Measurements from ENCODE around the gene COPE. TPM values are rescaled to one million over a fixed set of nuclear protein-coding genes. Genes with fewer than 3 reads are reported as not detected.

COPE gene
- total and polyA plus RNA-seq, 2 of the 8 experiments (the other 6 are each of a cell fraction or from before 2014, with no cell fraction given): 178 to 356 TPM

GRCh38 chr19:18869781-18870530, 49.2 kb downstream of the COPE start:
- Histone ChIP-seq H2BK12ac (ENCODE audit: low read depth, low read length) (no peak overlapping the region), H3K36me3 (ENCODE audit: control insufficient read depth in 2 of 4, insufficient read depth in 4 of 4, low read length in 3 of 4) (peaks cover 6 to 16% (median 12%) of the 10 kb centered on the region in 4 experiments; a peak in 6 of 8 replicates), H2BK120ac (replicated peaks; ENCODE audit: low read depth, low read length) (no peak overlapping the region), H3K18ac (ENCODE audit: extremely low read depth, low read length) (no peak overlapping the region), H3K4me2 (ENCODE audit: insufficient read depth in 1 of 2, low read depth in 2 of 2, low read length in 2 of 2) (peak overlapping the region; percentile 57 to 59), H3K4me3 (ENCODE audit: extremely low read depth in 1 of 4, insufficient read depth in 2 of 4, low read depth in 3 of 4, low read length in 4 of 4) (peak overlapping the region in 2 of 4 experiments; percentile 11 to 49; a peak in 3 of 8 replicates), H3K14ac (ENCODE audit: insufficient read length) (no peak overlapping the region), H3K9me3 (ENCODE audit: insufficient read depth in 2 of 2, low read depth in 1 of 2, low read length in 1 of 2) (no peaks in the 10 kb centered on the region), H2BK5ac (ENCODE audit: low read depth, low read length) (no peak overlapping the region), H3K79me2 (ENCODE audit: control insufficient read depth in 1 of 2, insufficient read depth in 2 of 2, low read length in 2 of 2) (no peaks in the 10 kb centered on the region), H3K27ac (ENCODE audit: low read depth, low read length) (no peak overlapping the region), H2BK20ac (ENCODE audit: low read length) (no peak overlapping the region), H3K79me1 (ENCODE audit: low read depth, low read length) (no peaks in the 10 kb centered on the region; the same call in 1 of the 2 replicates), H3K4ac (replicated peaks; ENCODE audit: insufficient read length, low read depth, low read length) (no peak overlapping the region), H2AK5ac (ENCODE audit: low read depth, low read length) (no peak overlapping the region), H4K20me1 (replicated peaks in 1 of 2; ENCODE audit: control insufficient read depth in 1 of 2, insufficient read depth in 2 of 2, low read length in 2 of 2) (peaks cover 5 to 10% of the 10 kb centered on the region in 2 experiments), H3K23ac (ENCODE audit: insufficient read length) (no peak overlapping the region), H4K5ac (ENCODE audit: insufficient read length, low read depth, low read length) (no peak overlapping the region), H3K4me1 (replicated peaks in 1 of 4; ENCODE audit: control insufficient read depth in 3 of 4, insufficient read depth in 4 of 4, low read length in 3 of 4) (peaks cover 0 to 13% (median 4%) of the 10 kb centered on the region in 4 experiments; a peak in 4 of 7 replicates), H2AFZ (ENCODE audit: low read length) (no peak overlapping the region), H3K27me3 (replicated peaks in 1 of 4; ENCODE audit: control insufficient read depth in 3 of 4, extremely low read depth in 1 of 4, insufficient read depth in 3 of 4, low read length in 3 of 4) (peaks cover 0 to 2% (median 0%) of the 10 kb centered on the region in 4 experiments; a peak in 1 of 7 replicates), H3K9ac (replicated peaks in 1 of 4; ENCODE audit: extremely low read depth in 1 of 4, low read depth in 3 of 4, low read length in 3 of 4) (no peak overlapping the region), H3K23me2 (ENCODE audit: low read depth, low read length) (peaks cover 4% of the 10 kb centered on the region; the same call in 1 of the 2 replicates), H3K56ac (replicated peaks; ENCODE audit: insufficient read length, low read depth, low read length) (no peak overlapping the region), H4K91ac (replicated peaks; ENCODE audit: insufficient read length, low read length) (no peak overlapping the region), H4K8ac (ENCODE audit: extremely low read depth, insufficient read depth, low read length) (no peak overlapping the region), H2BK15ac (ENCODE audit: low read length) (no peak overlapping the region)
- ChIA-PET POLR2A (ENCODE audit: partially characterized antibody) (interaction anchor here (1.1 to 1.4 kb wide), 4 partner anchors 16 to 197 kb away, joined by 3 to 4 read pairs (median 3); no protein-coding TSS in a partner anchor), CTCF (ENCODE audit: partially characterized antibody) (interaction anchor here (0.9 to 1.5 kb wide), 2 partner anchors 25 to 126 kb away, joined by 3 to 4 read pairs; partner anchors contain the start of gene CERS1)
- TF ChIP-seq, protein P1, sequence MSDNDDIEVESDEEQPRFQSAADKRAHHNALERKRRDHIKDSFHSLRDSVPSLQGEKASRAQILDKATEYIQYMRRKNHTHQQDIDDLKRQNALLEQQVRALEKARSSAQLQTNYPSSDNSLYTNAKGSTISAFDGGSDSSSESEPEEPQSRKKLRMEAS (IDR thresholded peaks at IDR 0.05): peak; percentile 16
- no peak for TF ChIP-seq ASH2L (IDR thresholded peaks at IDR 0.05; ENCODE audit: low read length)
- DNase-seq (ENCODE audit: low read depth in 1 of 2, low spot score in 2 of 2): peak in 1 of 2 experiments; percentile 96
- no peak for FAIRE-seq
- WGBS, 2 experiments (ENCODE audit: extremely low coverage in 1 of 2, insufficient coverage in 1 of 2, insufficient read length in 1 of 2, insufficient replicate concordance in 2 of 2, low coverage in 1 of 2, low lambda C conversion rate in 2 of 2, missing lambda C conversion rate in 1 of 2): 62% methylated on average over 27 of the region's 62 CpGs; no CpG with 5 or more reads in 1 of the 2 experiments
